COR-L47 (cell line): ENCODE measurements around the gene CCDC144A.
"Not testable (repeated sequence)": the region's sequence is repeated elsewhere in the genome, so short reads cannot be mapped to it uniquely, and the experiment has no call there.

Experiments
- DNase-seq: peaks from one replicate; lab custom pipeline; 2025; lab: John Stamatoyannopoulos, UW

CCDC144A gene

GRCh38 chr17:16689731-16690281, at the start of gene CCDC144A:
Gene CCDC144A (plus strand): TSS chr17:16690241. CDS start chr17:16690401, 160 bp downstream.
- DNase-seq, result not testable (repeated sequence)

GRCh38 chr17:16649585-16649984, 40.5 kb upstream of the CCDC144A start:
- DNase-seq, result no peak

- no peak for DNase-seq
Observed at GRCh38 chr17:16652252-16652651, 37.8 kb upstream of the CCDC144A start.

GRCh38 chr17:16652847-16653366, 37.1 kb upstream of the CCDC144A start:
- DNase-seq, result no peak

- DNase-seq, result peak; percentile 84
Observed at GRCh38 chr17:16653367-16654041, 36.5 kb upstream of the CCDC144A start, which contains the start of gene ZNF624. Gene ZNF624 (minus strand): TSS chr17:16653850.

- no peak for DNase-seq
Observed at GRCh38 chr17:16661217-16661616, 28.8 kb upstream of the CCDC144A start.

- no peak for DNase-seq
Observed at GRCh38 chr17:16662936-16663335, 27.1 kb upstream of the CCDC144A start.

GRCh38 chr17:16666553-16666906, 23.5 kb upstream of the CCDC144A start:
- not testable (repeated sequence) for DNase-seq

- not testable (repeated sequence) for DNase-seq
Observed at GRCh38 chr17:16666907-16667636, 23.0 kb upstream of the CCDC144A start.

GRCh38 chr17:16676676-16677268, 13.3 kb upstream of the CCDC144A start:
- no peak for DNase-seq

- not testable (repeated sequence) for DNase-seq
Observed at GRCh38 chr17:16683290-16684138, 6.5 kb upstream of the CCDC144A start.

GRCh38 chr17:16686019-16686418, 4.0 kb upstream of the CCDC144A start:
- not testable (repeated sequence) for DNase-seq

- DNase-seq, result not testable (repeated sequence)
Observed at GRCh38 chr17:16687151-16687550, 2.9 kb upstream of the CCDC144A start.

- not testable (repeated sequence) for DNase-seq
Observed at GRCh38 chr17:16690447-16690846, 406 bp downstream of the CCDC144A start.

- not testable (repeated sequence) for DNase-seq
Observed at GRCh38 chr17:16697603-16698002, 7.6 kb downstream of the CCDC144A start.

- not testable (repeated sequence) for DNase-seq
Observed at GRCh38 chr17:16745492-16746203, 55.6 kb downstream of the CCDC144A start.

- DNase-seq, result not testable (repeated sequence)
Observed at GRCh38 chr17:16746571-16746970, 56.5 kb downstream of the CCDC144A start.

- not testable (repeated sequence) for DNase-seq
Observed at GRCh38 chr17:16750515-16750914, 60.5 kb downstream of the CCDC144A start.

GRCh38 chr17:16751224-16751923, 61.3 kb downstream of the CCDC144A start:
- DNase-seq, result peak; percentile 4

- not testable (repeated sequence) for DNase-seq
Observed at GRCh38 chr17:16751924-16752287, 61.9 kb downstream of the CCDC144A start.
